HepG2 (cell line): ENCODE measurements around the gene PNLIPRP2. TPM values are rescaled to one million over a fixed set of nuclear protein-coding genes. Genes with fewer than 3 reads are reported as not detected.
A peak's percentile ranks its signal among the peaks of the same experiment; 100 is the strongest.

ENCODE experiments used
- ATF7-NPFF ChIP-seq: sonication (generic); formaldehyde crosslinking; IDR thresholded peaks from 2 replicates; pipeline ENCODE4 v1.8.1; 2023; ENCODE audit warnings: mild to moderate bottlenecking, low read depth, missing genetic modification reagents, moderate library complexity
- HNRNPL ChIP-seq: fragments of 200-400 bp; formaldehyde crosslinking; IDR thresholded peaks from 2 replicates; pipeline ENCODE4 v1.6.1; 2017; ENCODE audit warnings: mild to moderate bottlenecking, low read depth, low read length
- HOXA9 ChIP-seq: sonication (generic); formaldehyde crosslinking; IDR thresholded peaks from 2 replicates; pipeline ENCODE4 v1.8.1; 2022; ENCODE audit warnings: missing genetic modification reagents, mild to moderate bottlenecking, moderate library complexity, borderline replicate concordance
- ISX ChIP-seq: sonication (generic); formaldehyde crosslinking; conservative IDR thresholded peaks from 2 replicates; pipeline ENCODE4 v1.5.0; 2020; ENCODE audit warnings: missing genetic modification reagents
- KAT8 ChIP-seq: IDR thresholded peaks from 2 replicates; pipeline ENCODE4 v1.6.1; 2016; ENCODE audit warnings: missing genetic modification reagents, missing compliant biosample characterization
- KLF16 ChIP-seq, 2 experiments: sonication (generic) in 1 of 2; formaldehyde crosslinking in 1 of 2; IDR thresholded peaks; 2 replicates each; pipeline versions ENCODE4 v1.6.1 to v1.8.0; 2016 to 2023; ENCODE audit warnings: missing genetic modification reagents in 2 of 2, missing compliant biosample characterization in 1 of 2
- MYPOP ChIP-seq: sonication (generic); formaldehyde crosslinking; IDR thresholded peaks from 2 replicates; pipeline ENCODE4 v1.8.1; 2023; ENCODE audit warnings: mild to moderate bottlenecking, moderate library complexity, missing genetic modification reagents
- PHF8 ChIP-seq: sonication (generic); formaldehyde crosslinking; IDR thresholded peaks from 2 replicates; pipeline ENCODE4 v1.5.0; 2020; ENCODE audit warnings: missing genetic modification reagents
- ZNF292 ChIP-seq: sonication (generic); formaldehyde crosslinking; IDR thresholded peaks from 2 replicates; pipeline ENCODE4 v1.8.1; 2022; ENCODE audit warnings: mild to moderate bottlenecking, low read depth, missing genetic modification reagents, borderline replicate concordance
- ZNF501 ChIP-seq: sonication (generic); formaldehyde crosslinking; IDR thresholded peaks from 2 replicates; pipeline ENCODE4 v1.5.1; 2020; ENCODE audit warnings: mild to moderate bottlenecking, moderate library complexity, missing genetic modification reagents
- ZNF547 ChIP-seq: sonication (generic); formaldehyde crosslinking; IDR thresholded peaks from 2 replicates; pipeline ENCODE4 v1.5.1; 2020; ENCODE audit warnings: mild to moderate bottlenecking, missing genetic modification reagents
- ZNF687 ChIP-seq: sonication (generic); formaldehyde crosslinking; IDR thresholded peaks from 2 replicates; pipeline ENCODE4 v1.5.1; 2020; ENCODE audit warnings: mild to moderate bottlenecking, missing genetic modification reagents, moderate library complexity
- polyA plus RNA-seq, 8 experiments: library from polyadenylated mRNA; depleted of rRNA in 3 of 8; stranded (reverse) in 7 of 8; unstranded in 1 of 8; fragments of >200 nt; fragmentation: Illumina TruSeq in 4 of 8; extraction: Trizol in 4 of 8; gene quantifications; 2 replicates each; pipeline versions ENCODE4 v1.2.1 to v1.2.3, GENCODE V29; 2011 to 2016; ENCODE audit warnings: low read depth in 4 of 8, missing spikeins in 1 of 8, mixed read lengths in 1 of 8; ENCODE audit not compliant: insufficient read depth in 1 of 8
- total RNA-seq, 5 experiments: library from RNA; depleted of rRNA; stranded (reverse); fragments of >200 nt; fragmentation: Illumina TruSeq; extraction: Trizol; gene quantifications; 2 replicates each; pipeline ENCODE4 v1.2.3, GENCODE V29; 2016; ENCODE audit warnings: low read depth in 1 of 5
- TF ChIP-seq, protein P1 (sequence below): sonication (generic); formaldehyde crosslinking; IDR thresholded peaks from 2 replicates; pipeline ENCODE4 v1.9.0; 2021; ENCODE audit warnings: missing genetic modification reagents, borderline replicate concordance
- TF ChIP-seq, protein P2 (sequence below): sonication (generic); formaldehyde crosslinking; IDR thresholded peaks from 2 replicates; pipeline ENCODE4 v1.5.0; 2020; ENCODE audit warnings: missing genetic modification reagents
- TF ChIP-seq, protein P3 (sequence below): IDR thresholded peaks from 2 replicates; pipeline ENCODE4 v1.6.1; 2012; ENCODE audit warnings: low read length, improper control_type of control experiment

Gene PNLIPRP2
- total and polyA plus RNA-seq, 2 of the 13 experiments (the other 11 are each of a cell fraction or from before 2014, with no cell fraction given): 0.21 to 0.97 TPM

- TF ChIP-seq KLF16 (CRISPR knock-in tag; IDR thresholded peaks at IDR 0.05) (0 out of 4 replicates have a peak, but pooled peaks of 1 of the 2 experiments have one; percentile 39), ZNF687 (CRISPR knock-in tag) (peak; percentile 95), ZNF292 (CRISPR knock-in tag) (0 out of 2 replicates have a peak, but pooled peaks have one; percentile 27), KAT8 (CRISPR knock-in tag) (peak; percentile 27; the same call in 1 of the 2 replicates), ZNF501 (CRISPR knock-in tag) (no peak), PHF8 (CRISPR knock-in tag) (0 out of 2 replicates have a peak, but pooled peaks have one; percentile 29), MYPOP (no peak), HOXA9 (CRISPR knock-in tag) (no peak), ISX (no peak), ATF7-NPFF (CRISPR knock-in tag) (peak; percentile 40; the same call in 1 of the 2 replicates), HNRNPL (peak; percentile 61; the same call in 1 of the 2 replicates), ZNF547 (CRISPR knock-in tag) (no peak; the same call in 1 of the 2 replicates)
- TF ChIP-seq, protein P1, sequence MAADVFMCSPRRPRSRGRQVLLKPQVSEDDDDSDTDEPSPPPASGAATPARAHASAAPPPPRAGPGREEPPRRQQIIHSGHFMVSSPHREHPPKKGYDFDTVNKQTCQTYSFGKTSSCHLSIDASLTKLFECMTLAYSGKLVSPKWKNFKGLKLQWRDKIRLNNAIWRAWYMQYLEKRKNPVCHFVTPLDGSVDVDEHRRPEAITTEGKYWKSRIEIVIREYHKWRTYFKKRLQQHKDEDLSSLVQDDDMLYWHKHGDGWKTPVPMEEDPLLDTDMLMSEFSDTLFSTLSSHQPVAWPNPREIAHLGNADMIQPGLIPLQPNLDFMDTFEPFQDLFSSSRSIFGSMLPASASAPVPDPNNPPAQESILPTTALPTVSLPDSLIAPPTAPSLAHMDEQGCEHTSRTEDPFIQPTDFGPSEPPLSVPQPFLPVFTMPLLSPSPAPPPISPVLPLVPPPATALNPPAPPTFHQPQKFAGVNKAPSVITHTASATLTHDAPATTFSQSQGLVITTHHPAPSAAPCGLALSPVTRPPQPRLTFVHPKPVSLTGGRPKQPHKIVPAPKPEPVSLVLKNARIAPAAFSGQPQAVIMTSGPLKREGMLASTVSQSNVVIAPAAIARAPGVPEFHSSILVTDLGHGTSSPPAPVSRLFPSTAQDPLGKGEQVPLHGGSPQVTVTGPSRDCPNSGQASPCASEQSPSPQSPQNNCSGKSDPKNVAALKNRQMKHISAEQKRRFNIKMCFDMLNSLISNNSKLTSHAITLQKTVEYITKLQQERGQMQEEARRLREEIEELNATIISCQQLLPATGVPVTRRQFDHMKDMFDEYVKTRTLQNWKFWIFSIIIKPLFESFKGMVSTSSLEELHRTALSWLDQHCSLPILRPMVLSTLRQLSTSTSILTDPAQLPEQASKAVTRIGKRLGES (CRISPR knock-in tag): no peak
- TF ChIP-seq, protein P2, sequence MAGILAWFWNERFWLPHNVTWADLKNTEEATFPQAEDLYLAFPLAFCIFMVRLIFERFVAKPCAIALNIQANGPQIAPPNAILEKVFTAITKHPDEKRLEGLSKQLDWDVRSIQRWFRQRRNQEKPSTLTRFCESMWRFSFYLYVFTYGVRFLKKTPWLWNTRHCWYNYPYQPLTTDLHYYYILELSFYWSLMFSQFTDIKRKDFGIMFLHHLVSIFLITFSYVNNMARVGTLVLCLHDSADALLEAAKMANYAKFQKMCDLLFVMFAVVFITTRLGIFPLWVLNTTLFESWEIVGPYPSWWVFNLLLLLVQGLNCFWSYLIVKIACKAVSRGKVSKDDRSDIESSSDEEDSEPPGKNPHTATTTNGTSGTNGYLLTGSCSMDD (CRISPR knock-in tag): no peak
- TF ChIP-seq, protein P3, sequence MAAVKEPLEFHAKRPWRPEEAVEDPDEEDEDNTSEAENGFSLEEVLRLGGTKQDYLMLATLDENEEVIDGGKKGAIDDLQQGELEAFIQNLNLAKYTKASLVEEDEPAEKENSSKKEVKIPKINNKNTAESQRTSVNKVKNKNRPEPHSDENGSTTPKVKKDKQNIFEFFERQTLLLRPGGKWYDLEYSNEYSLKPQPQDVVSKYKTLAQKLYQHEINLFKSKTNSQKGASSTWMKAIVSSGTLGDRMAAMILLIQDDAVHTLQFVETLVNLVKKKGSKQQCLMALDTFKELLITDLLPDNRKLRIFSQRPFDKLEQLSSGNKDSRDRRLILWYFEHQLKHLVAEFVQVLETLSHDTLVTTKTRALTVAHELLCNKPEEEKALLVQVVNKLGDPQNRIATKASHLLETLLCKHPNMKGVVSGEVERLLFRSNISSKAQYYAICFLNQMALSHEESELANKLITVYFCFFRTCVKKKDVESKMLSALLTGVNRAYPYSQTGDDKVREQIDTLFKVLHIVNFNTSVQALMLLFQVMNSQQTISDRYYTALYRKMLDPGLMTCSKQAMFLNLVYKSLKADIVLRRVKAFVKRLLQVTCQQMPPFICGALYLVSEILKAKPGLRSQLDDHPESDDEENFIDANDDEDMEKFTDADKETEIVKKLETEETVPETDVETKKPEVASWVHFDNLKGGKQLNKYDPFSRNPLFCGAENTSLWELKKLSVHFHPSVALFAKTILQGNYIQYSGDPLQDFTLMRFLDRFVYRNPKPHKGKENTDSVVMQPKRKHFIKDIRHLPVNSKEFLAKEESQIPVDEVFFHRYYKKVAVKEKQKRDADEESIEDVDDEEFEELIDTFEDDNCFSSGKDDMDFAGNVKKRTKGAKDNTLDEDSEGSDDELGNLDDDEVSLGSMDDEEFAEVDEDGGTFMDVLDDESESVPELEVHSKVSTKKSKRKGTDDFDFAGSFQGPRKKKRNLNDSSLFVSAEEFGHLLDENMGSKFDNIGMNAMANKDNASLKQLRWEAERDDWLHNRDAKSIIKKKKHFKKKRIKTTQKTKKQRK: no peak
These were observed 73.6 kb downstream of the PNLIPRP2 start (continued) for GRCh38 chr10:116694243-116694926.
